ENCODE results near the gene HDAC4.

Gene HDAC4

GRCh38 chr2:239412905-239413603, 12.2 kb upstream of the HDAC4 start:
- TF ChIP-seq PKNOX1 (IDR thresholded peaks at IDR 0.05) (no peak), SP1 (IDR thresholded peaks at IDR 0.05) (no peak), ZNF384 (IDR thresholded peaks at IDR 0.05) (no peak), L3MBTL2 (conservative IDR thresholded peaks at IDR 0.05) (no peak), ELF4 (IDR thresholded peaks at IDR 0.05) (no peak), HDGF (IDR thresholded peaks at IDR 0.05; ENCODE audit: borderline replicate concordance) (no peak), LEF1 (IDR thresholded peaks at IDR 0.05; ENCODE audit: borderline replicate concordance) (no peak), SUZ12 (IDR thresholded peaks at IDR 0.05) (no peak), ARNT (IDR thresholded peaks at IDR 0.05) (no peak), FOXA1 (IDR thresholded peaks at IDR 0.05) (no peak), FOXK2 (IDR thresholded peaks at IDR 0.05) (no peak), NFRKB (IDR thresholded peaks at IDR 0.05) (no peak), FOXM1 (IDR thresholded peaks at IDR 0.05; ENCODE audit: borderline replicate concordance) (no peak), TARDBP (IDR thresholded peaks at IDR 0.05) (no peak), BHLHE40 (IDR thresholded peaks at IDR 0.05; ENCODE audit: borderline replicate concordance) (no peak)
- POLR2A ChIA-PET: no interaction called here
- DNase-seq (ENCODE audit: extremely low spot score): no peak
- CTCF ChIA-PET: no interaction called here

- no peak for DNase-seq (ENCODE audit: extremely low spot score)
- no peak for TF ChIP-seq HDGF (IDR thresholded peaks at IDR 0.05; ENCODE audit: borderline replicate concordance)
- TF ChIP-seq ARNT (IDR thresholded peaks at IDR 0.05): no peak
- TF ChIP-seq SUZ12 (IDR thresholded peaks at IDR 0.05): no peak
- no peak for TF ChIP-seq ELF4 (IDR thresholded peaks at IDR 0.05)
- TF ChIP-seq FOXK2 (IDR thresholded peaks at IDR 0.05): no peak
- TF ChIP-seq CTBP1 (IDR thresholded peaks at IDR 0.05; ENCODE audit: borderline replicate concordance): no peak
- no peak for TF ChIP-seq PKNOX1 (IDR thresholded peaks at IDR 0.05)
- no peak for TF ChIP-seq NFRKB (IDR thresholded peaks at IDR 0.05)
- TF ChIP-seq ZNF384 (IDR thresholded peaks at IDR 0.05): no peak
- TF ChIP-seq BHLHE40 (IDR thresholded peaks at IDR 0.05; ENCODE audit: borderline replicate concordance): no peak
- no peak for TF ChIP-seq FOXM1 (IDR thresholded peaks at IDR 0.05; ENCODE audit: borderline replicate concordance)
- TF ChIP-seq LEF1 (IDR thresholded peaks at IDR 0.05; ENCODE audit: borderline replicate concordance): no peak
- TF ChIP-seq SP1 (IDR thresholded peaks at IDR 0.05): no peak
- TF ChIP-seq TARDBP (IDR thresholded peaks at IDR 0.05): no peak
- TF ChIP-seq L3MBTL2 (conservative IDR thresholded peaks at IDR 0.05): no peak
- no peak for TF ChIP-seq FOXA1 (IDR thresholded peaks at IDR 0.05)
- ChIA-PET CTCF (no interaction called here), POLR2A (no interaction called here)
Measured at GRCh38 chr2:239411549-239412319, 10.9 kb upstream of the HDAC4 start.

- DNase-seq (ENCODE audit: extremely low spot score): no peak
- CTCF ChIA-PET: no interaction called here
- POLR2A ChIA-PET: no interaction called here
- TF ChIP-seq SUZ12 (IDR thresholded peaks at IDR 0.05) (no peak), TARDBP (IDR thresholded peaks at IDR 0.05) (no peak), NFRKB (IDR thresholded peaks at IDR 0.05) (no peak), FOXA1 (IDR thresholded peaks at IDR 0.05) (no peak), L3MBTL2 (conservative IDR thresholded peaks at IDR 0.05) (no peak), HDGF (IDR thresholded peaks at IDR 0.05; ENCODE audit: borderline replicate concordance) (no peak), BHLHE40 (IDR thresholded peaks at IDR 0.05; ENCODE audit: borderline replicate concordance) (no peak), ELF4 (IDR thresholded peaks at IDR 0.05) (no peak), FOXK2 (IDR thresholded peaks at IDR 0.05) (no peak), FOXM1 (IDR thresholded peaks at IDR 0.05; ENCODE audit: borderline replicate concordance) (no peak), PKNOX1 (IDR thresholded peaks at IDR 0.05) (no peak), LEF1 (IDR thresholded peaks at IDR 0.05; ENCODE audit: borderline replicate concordance) (no peak), CTBP1 (IDR thresholded peaks at IDR 0.05; ENCODE audit: borderline replicate concordance) (no peak), ZNF384 (IDR thresholded peaks at IDR 0.05) (no peak), SP1 (IDR thresholded peaks at IDR 0.05) (no peak), ARNT (IDR thresholded peaks at IDR 0.05) (no peak)
Measured at GRCh38 chr2:239411117-239411516, 10.3 kb upstream of the HDAC4 start.

- ChIA-PET POLR2A (no interaction called here), CTCF (no interaction called here)
- no peak for TF ChIP-seq SP1 (IDR thresholded peaks at IDR 0.05)
- TF ChIP-seq TARDBP (IDR thresholded peaks at IDR 0.05): no peak
- TF ChIP-seq BHLHE40 (IDR thresholded peaks at IDR 0.05; ENCODE audit: borderline replicate concordance): no peak
- no peak for TF ChIP-seq PKNOX1 (IDR thresholded peaks at IDR 0.05)
- no peak for TF ChIP-seq FOXK2 (IDR thresholded peaks at IDR 0.05)
- TF ChIP-seq ARNT (IDR thresholded peaks at IDR 0.05): no peak
- TF ChIP-seq SUZ12 (IDR thresholded peaks at IDR 0.05): no peak
- no peak for TF ChIP-seq ZNF384 (IDR thresholded peaks at IDR 0.05)
- no peak for TF ChIP-seq CTBP1 (IDR thresholded peaks at IDR 0.05; ENCODE audit: borderline replicate concordance)
- TF ChIP-seq HDGF (IDR thresholded peaks at IDR 0.05; ENCODE audit: borderline replicate concordance): no peak
- TF ChIP-seq LEF1 (IDR thresholded peaks at IDR 0.05; ENCODE audit: borderline replicate concordance): no peak
- no peak for TF ChIP-seq FOXM1 (IDR thresholded peaks at IDR 0.05; ENCODE audit: borderline replicate concordance)
- DNase-seq (ENCODE audit: extremely low spot score): no peak
Measured at GRCh38 chr2:239409976-239410375, 9.2 kb upstream of the HDAC4 start.

GRCh38 chr2:239407112-239407511, 6.3 kb upstream of the HDAC4 start:
- no peak for DNase-seq (ENCODE audit: extremely low spot score)
- CTCF ChIA-PET: no interaction called here
- TF ChIP-seq ELF4 (IDR thresholded peaks at IDR 0.05) (no peak), L3MBTL2 (conservative IDR thresholded peaks at IDR 0.05) (no peak), BHLHE40 (IDR thresholded peaks at IDR 0.05; ENCODE audit: borderline replicate concordance) (no peak), TARDBP (IDR thresholded peaks at IDR 0.05) (no peak), CTBP1 (IDR thresholded peaks at IDR 0.05; ENCODE audit: borderline replicate concordance) (no peak), SP1 (IDR thresholded peaks at IDR 0.05) (no peak), FOXA1 (IDR thresholded peaks at IDR 0.05) (no peak), ARNT (IDR thresholded peaks at IDR 0.05) (no peak), FOXM1 (IDR thresholded peaks at IDR 0.05; ENCODE audit: borderline replicate concordance) (no peak), HDGF (IDR thresholded peaks at IDR 0.05; ENCODE audit: borderline replicate concordance) (no peak), PKNOX1 (IDR thresholded peaks at IDR 0.05) (no peak), FOXK2 (IDR thresholded peaks at IDR 0.05) (no peak), SUZ12 (IDR thresholded peaks at IDR 0.05) (no peak)
- POLR2A ChIA-PET: no interaction called here

All from HEK293T (cell line).